Measurements from ENCODE around the gene FOXN3.

- TF ChIP-seq CTCF (IDR thresholded peaks at IDR 0.05), result no peak
- TF ChIP-seq POLR2AphosphoS5 (IDR thresholded peaks at IDR 0.05; ENCODE audit: low read depth, low read length), result no peak
Observed at GRCh38 chr14:89134640-89135039, 282.4 kb downstream of the FOXN3 start.
